Gastroesophageal sphincter (tissue), 4 donors: ENCODE results near the gene ZW10. TPM values are rescaled to one million over a fixed set of nuclear protein-coding genes. Genes with fewer than 3 reads are reported as not detected.
A peak's percentile ranks its signal among the peaks of the same experiment; 100 is the strongest.

Experiments
- ATAC-seq: fragments of 150-250 bp; one replicate; pipeline ENCODE4 v1.9.1; 2016; ENCODE audit warnings: mild to moderate bottlenecking, moderate library complexity
- H3K27ac ChIP-seq, 4 donors: fragments of 200-600 bp; sonication (generic) in 3 of 4; 1 replicate in 3 of 4; 2 replicates in 1 of 4; pipeline ENCODE4 v1.5.1; 2016 to 2019
- H3K27me3 ChIP-seq: fragments of 200-600 bp; sonication (generic); one replicate; pipeline ENCODE4 v1.5.1; 2019
- H3K36me3 ChIP-seq, 2 donors: fragments of 200-600 bp; sonication (generic); one replicate each; pipeline ENCODE4 v1.5.1; 2019; ENCODE audit warnings: control low read depth in 1 of 2
- H3K4me1 ChIP-seq, 3 donors: fragments of 200-600 bp; sonication (generic); 1 replicate in 2 of 3; 2 replicates in 1 of 3; pipeline ENCODE4 v1.5.1; 2016 to 2019; ENCODE audit warnings: control low read depth in 2 of 3
- H3K4me3 ChIP-seq, 2 donors: fragments of 200-600 bp; sonication (generic); one replicate each; pipeline ENCODE4 v1.5.1; 2019; ENCODE audit warnings: mild to moderate bottlenecking in 1 of 2, moderate library complexity in 1 of 2
- H3K9me3 ChIP-seq, 3 donors: fragments of 200-600 bp; sonication (generic); one replicate each; pipeline ENCODE4 v1.5.1; 2017 to 2019; ENCODE audit warnings: control low read depth in 2 of 3
- CTCF ChIP-seq, 4 experiments: fragments of 200-600 bp in 2 of 4; fragments of 450-650 bp in 2 of 4; sonication (generic) in 1 of 4; IDR thresholded peaks; one replicate each; pipeline ENCODE4 v1.5.1; 2017 to 2019; ENCODE audit warnings: antibody characterized with exemption in 4 of 4, mild to moderate bottlenecking in 2 of 4, moderate library complexity in 2 of 4
- EP300 ChIP-seq: sonication (generic); formaldehyde crosslinking; IDR thresholded peaks from one replicate; pipeline ENCODE4 v1.6.1; 2017; ENCODE audit warnings: antibody characterized with exemption, mild to moderate bottlenecking
- POLR2A ChIP-seq, 2 donors: fragments of 450-650 bp; IDR thresholded peaks; one replicate each; pipeline ENCODE4 v1.6.1; 2017; ENCODE audit warnings: antibody characterized with exemption in 2 of 2, mild to moderate bottlenecking in 2 of 2, moderate library complexity in 1 of 2
- POLR2AphosphoS5 ChIP-seq: sonication (generic); formaldehyde crosslinking; IDR thresholded peaks from one replicate; pipeline ENCODE4 v1.6.1; 2017; ENCODE audit warnings: antibody characterized with exemption
- WGBS, 2 donors: methylation state at CpG; one replicate each; pipeline ENCODE4 v1.1.5; 2018; ENCODE audit warnings: low coverage in 1 of 2; 5-methylcytosine and 5-hydroxymethylcytosine counted together
- total RNA-seq, 4 donors: library from RNA; depleted of rRNA; stranded (reverse); fragments of >200 nt; gene quantifications; one replicate each; pipeline ENCODE4 v1.1.0, GENCODE V29; 2016

Gene ZW10
- total RNA-seq, 4 donors from 2014 or later, result 9.8 to 15.8 (median 13.0) TPM

GRCh38 chr11:113779496-113779895 lies 6.0 kb upstream of the ZW10 start, which contains the start of gene CLDN25:
TSS of gene CLDN25 (plus strand) at chr11:113779796. CDS start at chr11:113779796, 0 bp downstream.
- Histone ChIP-seq H3K27ac (peak within 1 kb of the TSS in 1 of 4 donors; percentile 58), H3K36me3 (no peaks in the 10 kb centered on the region), H3K4me1 (peaks cover 0 to 10% (median 0%) of the 10 kb centered on the region in 3 donors), H3K4me3 (no peak within 1 kb of the TSS), H3K9me3 (no peaks in the 10 kb centered on the region), H3K27me3 (no peaks in the 10 kb centered on the region)
- ATAC-seq, result no peak
- WGBS, 2 donors, result 83 to 86% methylated on average over 1 to 4 of the region's 4 CpGs
- no peak for TF ChIP-seq CTCF (IDR thresholded peaks at IDR 0.05)
- no peak for TF ChIP-seq EP300

- ATAC-seq, result no peak
- peak; percentile 54 for TF ChIP-seq POLR2AphosphoS5
- TF ChIP-seq EP300, result no peak
- Histone ChIP-seq H3K4me3 (peak overlapping the region in 1 of 2 donors; percentile 9), H3K27me3 (no peaks in the 10 kb centered on the region), H3K9me3 (no peaks in the 10 kb centered on the region), H3K36me3 (no peaks in the 10 kb centered on the region), H3K27ac (peak overlapping the region in 3 of 4 donors; percentile 58 to 75 (median 60)), H3K4me1 (peaks cover 0 to 10% (median 0%) of the 10 kb centered on the region in 3 donors)
- 35 to 42% methylated on average over 11 of the region's 11 CpGs for WGBS, 2 donors
Observed at GRCh38 chr11:113778111-113778910, 4.8 kb upstream of the ZW10 start.

GRCh38 chr11:113774174-113774503 lies 647 bp upstream of the ZW10 start:
- H3K27ac ChIP-seq, result peak overlapping the region; percentile 47 to 89 (median 86)
- peaks cover 0 to 11% of the 10 kb centered on the region in 2 donors for H3K36me3 ChIP-seq
- H3K4me1 ChIP-seq, result peaks cover 3 to 26% (median 7%) of the 10 kb centered on the region in 3 donors
- 3 to 6% methylated on average over 1 of the region's 1 CpG for WGBS, 2 donors
- TF ChIP-seq CTCF (IDR thresholded peaks at IDR 0.05), result no peak
- no peak for TF ChIP-seq EP300
- no peak for TF ChIP-seq POLR2AphosphoS5
- TF ChIP-seq POLR2A (IDR thresholded peaks at IDR 0.05), result no peak
- no peaks in the 10 kb centered on the region for H3K9me3 ChIP-seq
- no peak for ATAC-seq
- no peaks in the 10 kb centered on the region for H3K27me3 ChIP-seq
- H3K4me3 ChIP-seq, result peak overlapping the region; percentile 63 to 77

- ATAC-seq, result peak; percentile 34
- Histone ChIP-seq H3K27me3 (no peaks in the 10 kb centered on the region), H3K9me3 (no peaks in the 10 kb centered on the region), H3K36me3 (peaks cover 0 to 22% of the 10 kb centered on the region in 2 donors), H3K4me3 (peak overlapping the region; percentile 63 to 77), H3K27ac (peak overlapping the region; percentile 47 to 89 (median 86)), H3K4me1 (peaks cover 3 to 17% (median 7%) of the 10 kb centered on the region in 3 donors)
- 1 to 5% methylated on average over 8 to 10 of the region's 10 CpGs for WGBS, 2 donors
- TF ChIP-seq POLR2AphosphoS5, result no peak
- no peak for TF ChIP-seq CTCF (IDR thresholded peaks at IDR 0.05)
- no peak for TF ChIP-seq POLR2A (IDR thresholded peaks at IDR 0.05)
- no peak for TF ChIP-seq EP300
Observed at GRCh38 chr11:113773092-113773415, 438 bp downstream of the ZW10 start.

GRCh38 chr11:113771964-113772363 lies 1.5 kb downstream of the ZW10 start:
- no peaks in the 10 kb centered on the region for H3K9me3 ChIP-seq
- WGBS, 2 donors, result 50 to 86% methylated on average over 2 to 3 of the region's 3 CpGs
- H3K4me1 ChIP-seq, result peaks cover 3 to 16% (median 7%) of the 10 kb centered on the region in 3 donors
- no peak overlapping the region for H3K4me3 ChIP-seq
- no peaks in the 10 kb centered on the region for H3K27me3 ChIP-seq
- TF ChIP-seq POLR2A (IDR thresholded peaks at IDR 0.05) (no peak), CTCF (IDR thresholded peaks at IDR 0.05) (no peak), EP300 (no peak), POLR2AphosphoS5 (no peak)
- ATAC-seq, result no peak
- peaks cover 0 to 30% of the 10 kb centered on the region in 2 donors for H3K36me3 ChIP-seq
- no peak overlapping the region for H3K27ac ChIP-seq
